Measurements from ENCODE around the gene SLCO2A1. TPM values are rescaled to one million over a fixed set of nuclear protein-coding genes. Genes with fewer than 3 reads are reported as not detected.

The SLCO2A1 gene
- total and polyA plus RNA-seq, 2 donors (not counting 1 experiment from before 2014, with no cell fraction given): under 0.01 to 0.12 TPM

DNA sequence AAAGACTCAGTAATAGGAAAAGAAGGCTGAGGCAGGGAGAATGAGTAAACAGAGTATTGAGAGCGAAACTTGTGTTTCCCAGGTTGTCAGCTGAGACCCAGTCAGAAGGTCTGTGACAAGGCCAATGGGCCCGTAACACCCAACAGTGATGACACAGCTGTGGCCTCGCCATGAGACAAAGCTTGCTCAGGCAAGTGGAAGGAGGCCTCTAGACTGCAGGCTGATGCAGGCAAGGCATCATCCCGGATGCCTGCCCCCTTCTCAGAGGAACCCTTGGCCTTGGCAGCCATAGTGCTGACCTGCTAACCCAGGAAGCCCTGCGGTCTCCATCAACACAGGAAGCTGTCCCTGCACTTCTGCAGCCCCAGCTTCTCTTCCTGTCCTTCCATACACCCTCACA, 149.4 kb downstream of the SLCO2A1 start:
- no peaks in the 10 kb centered on the region for H3K27me3 ChIP-seq (ENCODE audit: control insufficient read depth, insufficient read depth, low read length)
- no peak overlapping the region for H3K4me2 ChIP-seq (ENCODE audit: extremely low read depth, insufficient read depth, low read length)
- H3K27ac ChIP-seq (ENCODE audit: insufficient read depth, low read length): no peak overlapping the region
- H3K9ac ChIP-seq (ENCODE audit: insufficient read depth, low read length): no peak overlapping the region
- no peak overlapping the region for H3K4me3 ChIP-seq (replicated peaks in 1 of 4; ENCODE audit: control extremely low read depth in 1 of 4, insufficient read depth in 1 of 4, low read depth in 3 of 4, low read length in 4 of 4)
- H3K79me2 ChIP-seq (ENCODE audit: control insufficient read depth, insufficient read depth, low read length): no peaks in the 10 kb centered on the region
- TF ChIP-seq CTCF (conservative IDR thresholded peaks at IDR 0.05 in 1 of 2, IDR thresholded peaks at IDR 0.05 in 1 of 2; ENCODE audit: low read depth in 1 of 2, low read length in 2 of 2) (no peak), EZH2 (IDR thresholded peaks at IDR 0.05; ENCODE audit: low read length, missing control alignments) (no peak)
- no peak for DNase-seq (ENCODE audit: low read depth in 2 of 2)
- no peaks in the 10 kb centered on the region for H3K4me1 ChIP-seq (ENCODE audit: control insufficient read depth, extremely low read depth, insufficient read depth, low read length)
- H3K36me3 ChIP-seq (ENCODE audit: control insufficient read depth, insufficient read depth, low read length): no peaks in the 10 kb centered on the region
- no peak overlapping the region for H2AFZ ChIP-seq (ENCODE audit: low read length)
- no peaks in the 10 kb centered on the region for H4K20me1 ChIP-seq (ENCODE audit: control insufficient read depth, extremely low read depth, insufficient read depth, low read length)
- no peaks in the 10 kb centered on the region for H3K9me3 ChIP-seq (ENCODE audit: control insufficient read depth, insufficient read depth, low read depth, low read length)

DNA sequence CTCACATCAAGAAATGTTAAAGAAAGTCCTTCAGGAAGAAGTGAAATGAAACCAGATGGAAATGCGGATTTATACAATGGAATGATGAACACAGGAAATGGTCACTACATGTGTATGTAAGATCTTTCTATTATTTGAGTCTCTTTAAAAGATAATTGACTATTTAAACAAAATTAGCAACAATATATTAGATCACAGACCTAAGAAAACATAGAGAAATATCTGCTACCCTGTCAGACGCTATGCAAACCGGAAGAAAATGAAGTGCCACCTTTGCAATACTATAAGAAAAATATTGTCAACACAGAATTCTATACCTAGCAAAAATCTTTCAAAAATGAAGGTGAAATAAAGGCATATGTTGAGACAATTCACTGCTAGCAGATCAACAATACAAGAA, 151.2 kb downstream of the SLCO2A1 start:
- no peak overlapping the region for H3K9ac ChIP-seq (ENCODE audit: insufficient read depth, low read length)
- no peak overlapping the region for H3K27ac ChIP-seq (ENCODE audit: insufficient read depth, low read length)
- H3K27me3 ChIP-seq (ENCODE audit: control insufficient read depth, insufficient read depth, low read length): no peaks in the 10 kb centered on the region
- no peak overlapping the region for H2AFZ ChIP-seq (ENCODE audit: low read length)
- no peaks in the 10 kb centered on the region for H3K79me2 ChIP-seq (ENCODE audit: control insufficient read depth, insufficient read depth, low read length)
- no peaks in the 10 kb centered on the region for H3K9me3 ChIP-seq (ENCODE audit: control insufficient read depth, insufficient read depth, low read depth, low read length)
- TF ChIP-seq EZH2 (IDR thresholded peaks at IDR 0.05; ENCODE audit: low read length, missing control alignments): no peak
- TF ChIP-seq CTCF (conservative IDR thresholded peaks at IDR 0.05 in 1 of 2, IDR thresholded peaks at IDR 0.05 in 1 of 2; ENCODE audit: low read depth in 1 of 2, low read length in 2 of 2): no peak
- no peak for DNase-seq (ENCODE audit: low read depth in 2 of 2)
- no peaks in the 10 kb centered on the region for H4K20me1 ChIP-seq (ENCODE audit: control insufficient read depth, extremely low read depth, insufficient read depth, low read length)
- H3K36me3 ChIP-seq (ENCODE audit: control insufficient read depth, insufficient read depth, low read length): no peaks in the 10 kb centered on the region
- no peak overlapping the region for H3K4me2 ChIP-seq (ENCODE audit: extremely low read depth, insufficient read depth, low read length)
- no peaks in the 10 kb centered on the region for H3K4me1 ChIP-seq (ENCODE audit: control insufficient read depth, extremely low read depth, insufficient read depth, low read length)
- H3K4me3 ChIP-seq (replicated peaks in 1 of 4; ENCODE audit: control extremely low read depth in 1 of 4, insufficient read depth in 1 of 4, low read depth in 3 of 4, low read length in 4 of 4): no peak overlapping the region

Other genes starting within 250 kb of the SLCO2A1 start
- gene SRPRB, start 224.1 kb downstream of the SLCO2A1 start, total RNA-seq: 63.1 and 70.6 TPM in 2 replicates
- 69.2 and 70.9 TPM in 2 replicates for gene SRPRB, start 224.1 kb downstream of the SLCO2A1 start, polyA plus RNA-seq
- gene RAB6B, start 134.0 kb downstream of the SLCO2A1 start, total RNA-seq: 0.51 and 0.83 TPM in 2 replicates
- gene RAB6B, start 134.0 kb downstream of the SLCO2A1 start, polyA plus RNA-seq: 1.5 and 2.1 TPM in 2 replicates
- 102 and 112 TPM in 2 replicates for gene RYK, start 220.9 kb upstream of the SLCO2A1 start, total RNA-seq
- 40.5 and 60.6 TPM in 2 replicates for gene RYK, start 220.9 kb upstream of the SLCO2A1 start, polyA plus RNA-seq

Data from fibroblast of lung (primary cell).